Measurements from ENCODE around the gene SLC38A10.

Gene SLC38A10

GRCh38 chr17:81330884-81331245, 35.8 kb upstream of the SLC38A10 start:
- DNase-seq: no peak

- peak; percentile 11 for DNase-seq
These were observed 35.1 kb upstream of the SLC38A10 start for GRCh38 chr17:81329927-81330883.

- peak; percentile 68 for DNase-seq
These were observed 34.1 kb upstream of the SLC38A10 start for GRCh38 chr17:81328978-81329926.

GRCh38 chr17:81328489-81328888, 33.4 kb upstream of the SLC38A10 start:
- no peak for DNase-seq

GRCh38 chr17:81325714-81326358, 30.7 kb upstream of the SLC38A10 start:
- no peak for DNase-seq

GRCh38 chr17:81324851-81325713, 30.0 kb upstream of the SLC38A10 start:
- DNase-seq: peak; percentile 2

GRCh38 chr17:81324177-81324850, 29.2 kb upstream of the SLC38A10 start:
- DNase-seq: no peak

- DNase-seq: peak; percentile 50
These were observed 28.3 kb upstream of the SLC38A10 start for GRCh38 chr17:81323411-81323868.

- no peak for DNase-seq
These were observed 27.9 kb upstream of the SLC38A10 start for GRCh38 chr17:81323083-81323369.

GRCh38 chr17:81322271-81323082, 27.4 kb upstream of the SLC38A10 start:
- DNase-seq: peak; percentile 12

GRCh38 chr17:81317961-81318605, 23.0 kb upstream of the SLC38A10 start:
- DNase-seq: no peak

- DNase-seq: no peak
These were observed 22.4 kb upstream of the SLC38A10 start for GRCh38 chr17:81317530-81317821.

GRCh38 chr17:81315885-81316391, 20.8 kb upstream of the SLC38A10 start:
- no peak for DNase-seq

- DNase-seq: no peak
These were observed 20.2 kb upstream of the SLC38A10 start for GRCh38 chr17:81315129-81315884.

GRCh38 chr17:81314398-81315081, 19.4 kb upstream of the SLC38A10 start:
- DNase-seq: no peak

GRCh38 chr17:81313776-81314397, 18.8 kb upstream of the SLC38A10 start:
- no peak for DNase-seq

GRCh38 chr17:81312624-81313325, 17.7 kb upstream of the SLC38A10 start:
- no peak for DNase-seq

GRCh38 chr17:81311946-81312345, 16.8 kb upstream of the SLC38A10 start:
- no peak for DNase-seq

All from MV-4-11 (cell line).